Right renal cortex interstitium (tissue), 3 donors: ENCODE data around the gene DEFB131B. TPM values are rescaled to one million over a fixed set of nuclear protein-coding genes. Genes with fewer than 3 reads are reported as not detected.
"Not testable (repeated sequence)": the region's sequence is repeated elsewhere in the genome, so short reads cannot be mapped to it uniquely, and the experiment has no call there.

Experiments
- DNase-seq, 3 donors: peaks; one replicate each; pipeline ENCODE4 v3.0.0-alpha.2; 2013; ENCODE audit warnings: low read depth in 3 of 3, low spot score in 2 of 3
- polyA plus RNA-seq, 3 donors: library from polyadenylated mRNA; unstranded; fragments of 120-200 nt; gene quantifications; one replicate each; pipeline ENCODE4 v1.2.1, GENCODE V29; 2013; ENCODE audit not compliant: insufficient read length in 3 of 3

Gene DEFB131B, protein sequence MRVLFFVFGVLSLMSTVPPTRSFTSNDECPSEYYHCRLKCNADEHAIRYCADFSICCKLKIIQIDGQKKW
- 1 to 10 TPM in 1 of 3 donors, not detected in 2; 1.1 TPM for polyA plus RNA-seq

- DNase-seq: not testable (repeated sequence)
These were observed at the start of gene DEFB131B for GRCh38 chr11:71878059-71878458. DEFB131B (plus strand) TSS chr11:71878453; CDS start chr11:71878453, 0 bp downstream.

GRCh38 chr11:71829247-71829646 lies 49.0 kb upstream of the DEFB131B start:
- DNase-seq: not testable (repeated sequence)

DNA sequence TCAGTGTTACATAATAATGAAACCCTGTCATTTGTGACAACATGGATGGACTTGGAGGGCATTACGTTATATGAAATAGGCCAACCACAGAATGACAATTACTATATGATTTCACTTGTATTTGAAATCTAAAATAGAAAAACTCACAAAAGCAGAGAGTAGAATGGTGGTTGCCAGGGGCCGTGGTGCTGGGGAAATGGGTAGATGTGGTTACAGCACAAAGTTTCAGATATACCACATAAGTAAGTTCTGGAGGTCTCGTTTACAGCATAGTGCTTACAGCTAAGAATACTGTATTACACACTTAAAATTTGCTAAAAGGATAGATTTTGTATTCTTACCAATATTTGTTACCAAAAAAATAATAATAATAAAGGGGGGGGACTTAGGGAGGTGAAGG lies 48.6 kb upstream of the DEFB131B start:
- not testable (repeated sequence) for DNase-seq

DNA sequence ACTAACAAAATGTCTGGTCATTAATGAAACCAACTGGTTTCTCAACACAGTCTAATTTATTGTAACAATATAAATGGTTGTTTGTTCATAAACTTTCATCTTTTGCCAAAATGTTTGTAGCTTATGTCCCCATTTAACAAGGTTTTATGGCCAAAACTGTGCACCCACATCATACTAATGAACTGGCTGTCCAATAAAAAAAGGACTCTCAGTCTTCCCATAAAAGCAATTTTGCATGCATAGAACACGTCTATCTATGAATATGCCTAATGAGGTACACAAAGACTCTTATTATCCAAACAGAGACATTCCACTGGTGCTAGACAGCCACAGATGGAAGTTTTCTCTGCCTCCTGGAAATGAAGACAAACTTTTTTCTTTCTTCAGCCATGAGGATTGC lies 45.4 kb upstream of the DEFB131B start, which contains the start of gene DEFB108B:
DEFB108B (plus strand) TSS at position 390 of the 400 bp plus-strand sequence; CDS start at position 390, 0 bp downstream.
- DNase-seq: not testable (repeated sequence)

DNA sequence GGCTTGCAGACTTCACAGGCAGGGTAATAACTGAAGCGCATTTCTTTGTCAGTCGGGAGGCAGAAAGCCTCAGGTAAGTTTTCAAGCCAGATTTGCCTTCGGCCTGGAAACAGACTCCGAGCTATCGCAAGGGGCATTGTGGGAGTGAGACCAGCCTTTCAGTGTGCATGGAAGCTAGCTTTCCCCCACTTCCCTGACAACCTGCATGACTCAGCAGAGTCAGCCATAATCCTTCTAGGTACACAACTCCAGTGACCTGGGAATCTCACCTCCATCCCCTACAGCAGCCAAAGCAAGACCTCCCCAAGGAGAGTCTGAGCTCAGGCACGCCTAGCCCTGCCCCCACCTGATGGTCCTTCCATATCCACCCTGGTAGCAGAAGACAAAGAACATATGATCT lies 35.5 kb upstream of the DEFB131B start:
- not testable (repeated sequence) for DNase-seq

DNA sequence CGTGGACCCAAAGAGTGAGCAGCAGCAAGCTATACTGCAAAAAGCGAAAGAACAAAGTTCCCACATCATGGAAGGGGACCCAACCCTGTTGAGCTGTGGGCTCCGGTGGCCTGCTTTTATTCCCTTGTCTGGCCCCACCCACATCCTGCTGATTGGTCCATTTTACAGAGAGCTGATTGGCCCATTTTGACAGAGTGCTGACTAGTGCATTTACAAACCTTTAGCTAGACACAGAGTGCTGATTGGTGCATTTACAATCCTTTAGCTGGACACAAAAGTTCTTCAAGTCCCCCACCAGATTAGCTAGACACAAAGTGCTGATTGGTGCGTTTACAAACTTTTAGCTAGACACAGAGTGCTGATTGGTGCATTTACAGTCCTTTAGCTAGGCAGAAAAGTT lies 34.9 kb upstream of the DEFB131B start:
- DNase-seq: not testable (repeated sequence)

DNA sequence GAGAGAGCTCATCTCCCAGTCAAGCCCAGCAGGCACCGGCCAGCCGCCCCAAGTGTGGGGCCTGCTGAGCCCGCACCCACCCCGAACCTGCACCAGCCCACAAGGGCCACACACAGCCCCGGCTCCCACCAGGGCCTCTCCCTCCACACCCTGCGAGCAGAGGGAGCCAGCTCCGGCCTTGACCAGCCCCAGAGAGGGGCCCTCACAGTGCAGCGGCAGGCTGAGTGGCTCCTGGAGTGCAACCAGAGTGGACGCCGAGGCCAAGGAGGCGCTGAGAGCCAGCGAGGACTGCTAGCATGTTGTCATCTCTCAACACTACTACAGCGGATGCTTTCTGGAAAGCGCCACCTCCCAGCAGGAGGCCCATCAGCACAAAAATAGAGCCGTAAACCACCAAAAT lies 34.4 kb upstream of the DEFB131B start:
- DNase-seq: no peak

DNA sequence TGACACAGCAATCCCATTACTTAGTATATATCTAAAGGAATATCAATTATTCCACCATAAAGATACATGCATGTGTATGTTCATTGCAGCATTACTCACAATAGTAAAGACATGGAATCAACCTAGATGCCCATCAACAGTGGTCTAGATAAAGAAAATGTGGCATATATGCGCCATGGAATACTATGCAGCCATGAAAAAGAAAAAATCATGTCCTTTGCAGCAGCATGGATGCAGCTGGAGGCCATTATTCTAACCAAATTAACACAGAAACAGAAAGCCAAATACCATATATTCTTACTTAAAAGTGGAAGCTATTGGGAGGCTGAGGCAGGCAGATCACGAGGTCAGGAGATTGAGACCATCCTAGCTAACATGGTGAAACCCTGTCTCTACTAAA lies 24.4 kb upstream of the DEFB131B start:
- DNase-seq: not testable (repeated sequence)

- DNase-seq: not testable (repeated sequence)
These were observed 22.4 kb upstream of the DEFB131B start for GRCh38 chr11:71855880-71856279.

DNA sequence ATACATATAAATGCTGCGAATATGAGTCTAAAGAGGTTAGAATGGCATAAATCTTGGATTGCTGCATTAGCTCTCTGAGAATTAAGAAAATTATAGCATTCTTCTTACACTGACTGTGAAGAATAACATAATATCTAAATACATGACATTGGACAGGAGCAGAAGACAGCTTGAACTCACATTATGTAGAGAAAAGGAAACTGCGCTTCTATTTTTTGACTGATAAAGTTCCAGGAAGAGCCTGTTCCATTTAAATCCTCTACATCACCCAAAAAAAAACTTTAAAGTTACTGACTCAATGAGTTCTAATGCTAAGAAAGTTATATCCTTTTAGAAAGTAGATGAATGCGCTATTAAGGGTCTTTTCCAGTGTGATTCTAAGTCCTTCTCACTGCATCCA lies 17.4 kb upstream of the DEFB131B start:
- DNase-seq: not testable (repeated sequence)

GRCh38 chr11:71863978-71864627 lies 14.2 kb upstream of the DEFB131B start:
- peak in 2 of 3 donors; percentile 13 to 16 for DNase-seq

DNA sequence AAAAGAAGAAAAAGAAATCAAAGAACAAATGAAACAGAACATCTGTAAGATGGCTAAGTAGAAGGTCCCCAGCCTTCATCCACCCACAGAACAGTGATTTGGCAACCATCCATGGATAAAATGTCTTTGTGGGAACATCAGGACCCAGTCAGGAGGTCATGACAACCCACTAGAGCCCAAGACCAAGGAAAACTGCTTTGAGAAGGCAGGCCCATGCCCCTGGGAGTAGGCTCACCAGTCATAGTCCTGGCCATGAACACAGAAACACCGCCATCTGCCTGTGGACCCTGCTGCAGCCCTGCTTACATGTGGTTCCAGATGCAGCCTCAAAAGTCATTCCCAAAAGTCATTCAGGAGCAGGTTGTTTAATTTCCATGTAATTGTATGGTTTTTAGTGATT lies 11.0 kb upstream of the DEFB131B start:
- not testable (repeated sequence) for DNase-seq

DNA sequence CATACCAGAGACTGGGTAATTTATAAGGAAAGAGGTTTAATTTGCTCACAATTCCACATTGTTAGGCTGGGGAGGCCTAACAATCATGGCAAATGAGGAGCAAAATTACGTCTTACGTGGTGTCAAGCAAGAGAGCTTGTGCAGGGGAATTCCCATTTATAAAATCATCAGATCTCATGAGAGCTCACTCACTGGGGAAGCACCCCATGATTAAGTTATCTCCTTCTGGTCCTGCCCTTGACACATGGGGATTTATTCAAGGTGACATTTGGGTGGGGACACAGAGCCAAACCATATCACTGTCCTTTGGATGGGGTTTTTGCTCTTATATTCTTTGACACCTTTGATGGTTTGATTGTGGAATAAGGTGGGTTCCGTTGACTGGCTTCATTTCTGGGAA lies 8.3 kb upstream of the DEFB131B start:
- DNase-seq: not testable (repeated sequence)

DNA sequence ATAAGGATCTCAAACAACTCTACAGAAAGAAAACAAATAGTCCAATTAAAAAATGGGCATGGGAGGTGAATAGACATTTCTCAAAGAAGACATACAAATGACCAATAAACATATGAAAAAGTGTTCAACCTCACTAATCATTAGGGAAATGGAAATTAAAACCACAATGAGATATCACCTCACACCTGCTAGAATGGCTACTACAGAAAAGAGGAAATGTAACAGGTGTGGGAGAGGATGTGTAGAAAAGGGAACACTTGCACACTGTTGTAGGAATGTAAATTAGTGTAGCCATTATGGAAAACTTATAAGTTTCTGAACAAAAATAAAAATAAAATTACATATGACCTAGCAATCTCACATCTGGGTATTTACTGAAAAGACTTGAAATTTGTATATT lies 7.6 kb upstream of the DEFB131B start:
- DNase-seq: not testable (repeated sequence)

DNA sequence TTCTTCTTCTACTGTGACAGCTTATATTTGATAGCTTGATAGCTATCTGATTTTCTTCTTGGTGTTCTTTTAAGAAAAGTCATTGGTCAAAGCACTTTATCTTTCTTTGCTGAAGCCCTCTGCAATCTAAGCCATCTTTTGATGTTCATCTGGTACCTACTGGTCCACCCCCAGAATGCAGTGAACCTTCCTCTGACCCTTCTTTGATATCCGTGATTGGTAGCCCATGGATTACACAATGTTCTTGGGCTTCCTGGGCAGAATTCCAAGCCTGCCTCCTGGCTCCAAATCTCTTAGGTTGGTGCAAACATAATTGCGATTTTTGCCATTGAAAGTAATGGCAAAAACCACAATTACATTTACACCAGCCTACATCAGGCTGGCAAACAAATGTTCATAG lies 2.0 kb upstream of the DEFB131B start:
- DNase-seq: not testable (repeated sequence)

- DNase-seq: not testable (repeated sequence)
These were observed 7.6 kb downstream of the DEFB131B start for GRCh38 chr11:71885806-71886205.

GRCh38 chr11:71888335-71889010 lies 10.2 kb downstream of the DEFB131B start:
- DNase-seq: not testable (repeated sequence)

DNA sequence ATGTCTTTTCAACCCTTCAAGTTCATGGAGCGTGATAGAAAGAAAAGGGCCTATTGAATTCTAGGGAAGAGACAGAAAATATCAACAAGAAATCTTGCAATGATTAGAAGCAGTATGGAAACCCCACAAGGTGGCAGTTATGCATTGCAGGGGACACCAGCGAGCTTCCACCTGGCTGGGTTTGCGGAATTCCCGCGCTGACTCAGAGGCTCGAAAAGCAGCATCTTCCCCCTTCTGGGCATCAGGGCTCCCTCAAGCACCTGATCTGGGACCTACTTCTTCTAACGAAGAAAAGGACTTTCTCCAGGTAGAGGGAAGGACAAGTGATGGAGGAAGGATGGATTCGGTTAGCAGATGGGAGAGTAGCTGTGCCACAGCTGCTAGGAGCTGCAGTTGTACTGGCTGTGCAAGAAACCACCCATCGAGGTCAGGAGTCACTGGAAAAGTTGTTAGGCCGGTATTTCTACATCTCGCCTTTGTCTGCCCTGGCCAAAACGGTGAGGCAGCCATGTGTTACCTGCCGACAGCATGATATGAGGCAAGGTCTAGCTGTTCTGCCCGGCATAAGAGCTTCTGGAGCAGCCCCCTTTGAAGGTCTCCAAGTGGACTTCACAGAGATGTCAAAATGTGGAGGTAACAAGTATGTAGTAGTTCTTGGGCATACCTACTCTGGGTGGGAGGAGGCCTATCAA lies 11.1 kb downstream of the DEFB131B start:
- DNase-seq: not testable (repeated sequence)

DNA sequence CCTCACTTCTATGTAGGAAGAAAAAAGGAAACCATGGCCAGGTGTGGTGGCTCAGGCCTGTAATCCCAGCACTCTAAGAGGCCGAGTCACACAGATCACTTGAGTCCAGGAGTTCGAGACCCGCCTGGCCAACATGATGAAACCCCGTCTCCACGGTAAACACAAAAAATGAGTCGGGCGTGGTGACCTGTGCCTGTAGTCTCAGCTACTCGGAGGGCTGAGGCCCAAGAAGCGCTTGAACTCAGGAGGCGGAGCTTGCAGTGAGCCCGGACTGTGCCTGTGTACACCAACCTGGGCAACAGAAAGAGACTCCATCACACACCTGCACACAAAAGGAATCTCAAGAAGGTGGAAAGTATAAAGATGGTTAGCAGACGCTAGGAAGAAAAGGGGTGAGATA lies 17.7 kb downstream of the DEFB131B start:
- DNase-seq: no peak

DNA sequence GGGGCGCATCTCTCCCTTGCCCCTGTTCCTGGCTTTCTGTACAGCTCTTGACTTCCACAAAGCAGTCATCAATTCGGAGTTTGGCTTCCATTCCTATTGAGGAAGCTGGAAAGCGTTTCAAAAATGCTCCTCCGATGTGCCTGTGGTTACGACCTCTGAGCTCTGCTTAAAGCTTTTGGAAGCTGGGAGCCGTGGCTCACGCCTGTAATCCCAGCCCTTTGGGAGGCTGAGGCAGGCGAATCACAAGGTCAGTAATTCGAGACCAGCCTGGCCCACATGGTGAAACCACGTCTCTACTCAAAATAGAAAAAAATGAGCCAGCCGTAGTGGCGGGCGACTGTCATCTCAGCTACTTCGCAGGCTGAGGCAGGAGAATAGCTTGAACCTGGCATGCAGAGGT lies 22.9 kb downstream of the DEFB131B start:
- DNase-seq: not testable (repeated sequence)

- no peak for DNase-seq
These were observed 30.0 kb downstream of the DEFB131B start for GRCh38 chr11:71908218-71908617.
